HG02852 (cell line): ENCODE data around the gene ATR.
"Not testable (repeated sequence)": the region's sequence is repeated elsewhere in the genome, so short reads cannot be mapped to it uniquely, and the experiment has no call there.

Experiments
- ATAC-seq: cut with Tn5 transposase; IDR thresholded peaks from one replicate; pipeline ENCODE4 v1.9.1; 2021; ENCODE audit warnings: mild to moderate bottlenecking, moderate library complexity; ENCODE audit not compliant: unreplicated experiment

The ATR gene

GRCh38 chr3:142578329-142579223 lies at the start of gene ATR:
Gene ATR (minus strand): TSS chr3:142578733. CDS start chr3:142578704, 29 bp downstream.
- peak; percentile 90 for ATAC-seq

GRCh38 chr3:142626971-142627370 lies 48.4 kb upstream of the ATR start:
- no peak for ATAC-seq

GRCh38 chr3:142625153-142625440 lies 46.6 kb upstream of the ATR start:
- no peak for ATAC-seq

GRCh38 chr3:142624341-142625152 lies 46.0 kb upstream of the ATR start:
- ATAC-seq: no peak

GRCh38 chr3:142623194-142623593 lies 44.7 kb upstream of the ATR start:
- ATAC-seq: no peak

- ATAC-seq: no peak
Observed at GRCh38 chr3:142622405-142622804, 43.9 kb upstream of the ATR start.

- ATAC-seq: no peak
Observed at GRCh38 chr3:142618917-142619461, 40.5 kb upstream of the ATR start.

GRCh38 chr3:142615171-142615570 lies 36.6 kb upstream of the ATR start:
- ATAC-seq: no peak

GRCh38 chr3:142614059-142614626 lies 35.6 kb upstream of the ATR start:
- ATAC-seq: no peak

- no peak for ATAC-seq
Observed at GRCh38 chr3:142613491-142613890, 35.0 kb upstream of the ATR start.

- ATAC-seq: no peak
Observed at GRCh38 chr3:142611206-142611605, 32.7 kb upstream of the ATR start.

- ATAC-seq: no peak
Observed at GRCh38 chr3:142609136-142609535, 30.6 kb upstream of the ATR start.

- no peak for ATAC-seq
Observed at GRCh38 chr3:142608631-142609030, 30.1 kb upstream of the ATR start.

GRCh38 chr3:142604940-142605339 lies 26.4 kb upstream of the ATR start:
- ATAC-seq: no peak

- not testable (repeated sequence) for ATAC-seq
Observed at GRCh38 chr3:142603386-142603705, 24.8 kb upstream of the ATR start.

GRCh38 chr3:142602619-142603385 lies 24.3 kb upstream of the ATR start:
- no peak for ATAC-seq

- ATAC-seq: no peak
Observed at GRCh38 chr3:142601713-142602112, 23.2 kb upstream of the ATR start.

- ATAC-seq: no peak
Observed at GRCh38 chr3:142597906-142598305, 19.4 kb upstream of the ATR start.

- ATAC-seq: no peak
Observed at GRCh38 chr3:142596726-142597088, 18.2 kb upstream of the ATR start.

- ATAC-seq: peak; percentile 87
Observed at GRCh38 chr3:142595951-142596725, 17.6 kb upstream of the ATR start, which contains the start of gene PLS1. Gene PLS1 (plus strand): TSS chr3:142596393. CDS start chr3:142664238, 67,845 bp downstream.
